Urinary bladder (tissue), 4 donors: ENCODE results near the gene ASAP2. TPM values are rescaled to one million over a fixed set of nuclear protein-coding genes. Genes with fewer than 3 reads are reported as not detected.

Experiments
- DNase-seq: peaks from one replicate; pipeline ENCODE4 v3.0.0-alpha.2; 2015; ENCODE audit errors: extremely low spot score
- H3K27ac ChIP-seq: one replicate; pipeline ENCODE4 v1.5.1; 2013; ENCODE audit warnings: low read depth, mild to moderate bottlenecking, moderate library complexity
- H3K36me3 ChIP-seq: one replicate; pipeline ENCODE4 v1.6.1; 2013; ENCODE audit warnings: mild to moderate bottlenecking, moderate library complexity; ENCODE audit not compliant: insufficient read depth
- H3K4me1 ChIP-seq: one replicate; pipeline ENCODE4 v1.6.1; 2013; ENCODE audit warnings: mild to moderate bottlenecking, moderate library complexity; ENCODE audit not compliant: insufficient read depth
- H3K4me3 ChIP-seq: one replicate; pipeline ENCODE4 v1.5.1; 2013; ENCODE audit warnings: low read depth, low read length
- WGBS: extraction: QIAGEN DNeasy Blood & Tissue Kit; methylation state at CpG from one replicate; pipeline ENCODE4 v1.1.7; 2013; 5-methylcytosine and 5-hydroxymethylcytosine counted together
- polyA plus RNA-seq: library from polyadenylated mRNA; stranded (reverse); fragments of 200-250 nt; gene quantifications from one replicate; pipeline ENCODE4 v1.2.3, GENCODE V29; 2013
- total RNA-seq: library from RNA; depleted of rRNA; stranded (reverse); fragments of >200 nt; gene quantifications from one replicate; pipeline ENCODE4 v1.2.3, GENCODE V29; 2014
- donor health status: healthy with polysubstance abuse.
- donor health status: healthy.

The ASAP2 gene
- total and polyA plus RNA-seq, 2 donors, result 10.2 to 34.8 TPM

- H3K4me3 ChIP-seq, result no peak overlapping the region
- DNase-seq, result no peak
- no peak overlapping the region for H3K27ac ChIP-seq
- 88% methylated on average over 5 of the region's 5 CpGs for WGBS
- H3K4me1 ChIP-seq, result no peaks in the 10 kb centered on the region
- no peaks in the 10 kb centered on the region for H3K36me3 ChIP-seq
These were observed 8.7 kb upstream of the ASAP2 start for GRCh38 chr2:9197916-9198315.

GRCh38 chr2:9199716-9200632 is 6.6 kb upstream of the ASAP2 start:
- Histone ChIP-seq H3K4me1 (no peaks in the 10 kb centered on the region), H3K27ac (no peak overlapping the region), H3K36me3 (no peaks in the 10 kb centered on the region), H3K4me3 (no peak overlapping the region)
- DNase-seq, result no peak
- WGBS, result 82% methylated on average over 9 of the region's 9 CpGs

- Histone ChIP-seq H3K27ac (no peak overlapping the region), H3K36me3 (no peaks in the 10 kb centered on the region), H3K4me1 (no peaks in the 10 kb centered on the region), H3K4me3 (no peak overlapping the region)
- WGBS, result 81% methylated on average over 4 of the region's 4 CpGs
- no peak for DNase-seq
These were observed 6.0 kb upstream of the ASAP2 start for GRCh38 chr2:9200633-9201015.

GRCh38 chr2:9201185-9201891 is 5.3 kb upstream of the ASAP2 start:
- peaks cover 2% of the 10 kb centered on the region for H3K4me1 ChIP-seq
- no peak for DNase-seq
- WGBS, result 85% methylated on average over 5 of the region's 5 CpGs
- no peaks in the 10 kb centered on the region for H3K36me3 ChIP-seq
- H3K4me3 ChIP-seq, result no peak overlapping the region
- no peak overlapping the region for H3K27ac ChIP-seq

- Histone ChIP-seq H3K27ac (no peak overlapping the region), H3K36me3 (no peaks in the 10 kb centered on the region), H3K4me3 (no peak overlapping the region), H3K4me1 (peaks cover 2% of the 10 kb centered on the region)
- WGBS, result over 99% methylated on average over 3 of the region's 3 CpGs
- DNase-seq, result no peak
These were observed 3.6 kb upstream of the ASAP2 start for GRCh38 chr2:9203006-9203405.

GRCh38 chr2:9203876-9204275 is 2.7 kb upstream of the ASAP2 start:
- no peak for DNase-seq
- Histone ChIP-seq H3K27ac (no peak overlapping the region), H3K4me3 (no peak overlapping the region), H3K4me1 (peaks cover 2% of the 10 kb centered on the region), H3K36me3 (no peaks in the 10 kb centered on the region)
- WGBS, result 91% methylated on average over 5 of the region's 5 CpGs

- H3K4me3 ChIP-seq, result no peak overlapping the region
- no peaks in the 10 kb centered on the region for H3K36me3 ChIP-seq
- H3K4me1 ChIP-seq, result peaks cover 2% of the 10 kb centered on the region
- no peak for DNase-seq
- H3K27ac ChIP-seq, result no peak overlapping the region
- 96% methylated on average over 3 of the region's 3 CpGs for WGBS
These were observed 1.7 kb upstream of the ASAP2 start for GRCh38 chr2:9204939-9205338.

GRCh38 chr2:9205486-9205885 is 1.1 kb upstream of the ASAP2 start:
- Histone ChIP-seq H3K4me3 (no peak overlapping the region), H3K27ac (no peak overlapping the region), H3K36me3 (no peaks in the 10 kb centered on the region), H3K4me1 (peaks cover 2% of the 10 kb centered on the region)
- WGBS, result 54% methylated on average over 6 of the region's 6 CpGs
- DNase-seq, result no peak

GRCh38 chr2:9206991-9207640 is 504 bp downstream of the ASAP2 start:
- peak overlapping the region; percentile 76 for H3K27ac ChIP-seq
- under 1% methylated on average over 84 of the region's 84 CpGs for WGBS
- peaks cover 2% of the 10 kb centered on the region for H3K4me1 ChIP-seq
- H3K36me3 ChIP-seq, result no peaks in the 10 kb centered on the region
- no peak for DNase-seq
- peak overlapping the region; percentile 82 for H3K4me3 ChIP-seq

GRCh38 chr2:9207641-9208311 is 1.2 kb downstream of the ASAP2 start:
- peaks cover 2% of the 10 kb centered on the region for H3K4me1 ChIP-seq
- no peak for DNase-seq
- WGBS, result 9% methylated on average over 34 of the region's 34 CpGs

GRCh38 chr2:9208875-9209274 is 2.3 kb downstream of the ASAP2 start:
- no peak overlapping the region for H3K27ac ChIP-seq
- peaks cover 2% of the 10 kb centered on the region for H3K4me1 ChIP-seq
- no peaks in the 10 kb centered on the region for H3K36me3 ChIP-seq
- DNase-seq, result no peak
- H3K4me3 ChIP-seq, result no peak overlapping the region
- 60% methylated on average over 1 of the region's 1 CpG for WGBS

More at GRCh38 chr2:9207641-9208311, 1.2 kb downstream of the ASAP2 start:
- Histone ChIP-seq H3K36me3 (no peaks in the 10 kb centered on the region), H3K27ac (peak overlapping the region; percentile 76), H3K4me3 (peak overlapping the region; percentile 82)

- WGBS, result 79% methylated on average over 2 of the region's 2 CpGs
- Histone ChIP-seq H3K4me1 (peaks cover 2% of the 10 kb centered on the region), H3K36me3 (no peaks in the 10 kb centered on the region), H3K27ac (no peak overlapping the region), H3K4me3 (no peak overlapping the region)
- DNase-seq, result no peak
These were observed 3.4 kb downstream of the ASAP2 start for GRCh38 chr2:9210030-9210429.

- H3K4me1 ChIP-seq, result no peaks in the 10 kb centered on the region
- H3K4me3 ChIP-seq, result no peak overlapping the region
- no peak overlapping the region for H3K27ac ChIP-seq
- DNase-seq, result no peak
- WGBS, result 36% methylated on average over 4 of the region's 4 CpGs
- no peaks in the 10 kb centered on the region for H3K36me3 ChIP-seq
These were observed 4.9 kb downstream of the ASAP2 start for GRCh38 chr2:9211496-9211895.
